Peyer's patch (tissue), 4 donors: ENCODE data around the gene TINAGL1.

Source experiments
- POLR2A ChIP-seq, 2 donors: fragments of 450-650 bp; IDR thresholded peaks; one replicate each; pipeline ENCODE4 v1.5.1; 2017; ENCODE audit warnings: antibody characterized with exemption in 2 of 2, mild to moderate bottlenecking in 2 of 2, moderate library complexity in 2 of 2
- TF ChIP-seq, protein P1 (sequence below), 6 experiments: fragments of 450-650 bp in 4 of 6; fragments of 200-600 bp in 2 of 6; sonication (generic) in 1 of 6; IDR thresholded peaks; one replicate each; pipeline ENCODE4 v1.5.1; 2017 to 2019; ENCODE audit warnings: antibody characterized with exemption in 6 of 6, mild to moderate bottlenecking in 3 of 6, moderate library complexity in 1 of 6

DNA sequence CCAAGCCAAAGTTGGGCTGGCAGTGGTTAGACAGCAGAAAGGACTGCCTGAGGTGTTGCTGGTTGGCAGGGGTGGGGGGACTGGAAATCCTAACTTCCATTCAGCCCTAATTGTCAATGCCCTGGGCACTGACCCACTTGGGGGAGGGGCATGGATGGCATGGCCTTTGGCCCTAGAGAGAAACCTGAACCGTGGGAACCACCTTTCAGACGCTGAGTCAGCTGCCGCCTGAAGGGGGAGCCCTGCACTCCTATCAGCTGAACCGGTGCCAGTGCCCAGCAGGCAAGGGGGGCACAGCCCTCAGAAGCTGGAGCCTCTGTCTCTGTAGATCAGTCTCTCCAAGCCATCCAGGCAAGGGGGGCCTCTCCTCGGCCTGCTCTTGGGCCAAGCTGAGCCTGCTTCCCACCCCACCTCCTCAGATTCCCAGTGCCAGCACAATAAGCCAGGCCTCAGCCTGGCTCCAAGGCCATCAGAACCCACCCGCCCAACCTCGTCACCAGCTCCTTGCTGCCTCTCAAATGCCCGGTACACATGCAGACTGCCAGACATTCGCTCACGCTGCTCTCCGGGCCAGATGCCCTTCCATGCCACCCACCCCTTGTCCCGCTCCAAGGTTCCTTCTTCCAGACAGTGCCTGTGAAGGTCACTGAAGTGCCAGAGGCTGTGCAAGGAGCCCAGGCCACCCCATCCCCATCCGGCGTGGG lies 11.6 kb downstream of the TINAGL1 start:
- TF ChIP-seq, protein P1, sequence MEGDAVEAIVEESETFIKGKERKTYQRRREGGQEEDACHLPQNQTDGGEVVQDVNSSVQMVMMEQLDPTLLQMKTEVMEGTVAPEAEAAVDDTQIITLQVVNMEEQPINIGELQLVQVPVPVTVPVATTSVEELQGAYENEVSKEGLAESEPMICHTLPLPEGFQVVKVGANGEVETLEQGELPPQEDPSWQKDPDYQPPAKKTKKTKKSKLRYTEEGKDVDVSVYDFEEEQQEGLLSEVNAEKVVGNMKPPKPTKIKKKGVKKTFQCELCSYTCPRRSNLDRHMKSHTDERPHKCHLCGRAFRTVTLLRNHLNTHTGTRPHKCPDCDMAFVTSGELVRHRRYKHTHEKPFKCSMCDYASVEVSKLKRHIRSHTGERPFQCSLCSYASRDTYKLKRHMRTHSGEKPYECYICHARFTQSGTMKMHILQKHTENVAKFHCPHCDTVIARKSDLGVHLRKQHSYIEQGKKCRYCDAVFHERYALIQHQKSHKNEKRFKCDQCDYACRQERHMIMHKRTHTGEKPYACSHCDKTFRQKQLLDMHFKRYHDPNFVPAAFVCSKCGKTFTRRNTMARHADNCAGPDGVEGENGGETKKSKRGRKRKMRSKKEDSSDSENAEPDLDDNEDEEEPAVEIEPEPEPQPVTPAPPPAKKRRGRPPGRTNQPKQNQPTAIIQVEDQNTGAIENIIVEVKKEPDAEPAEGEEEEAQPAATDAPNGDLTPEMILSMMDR (IDR thresholded peaks at IDR 0.05): peak in 4 of 6 experiments; percentile 52 to 65 (median 62)
- TF ChIP-seq POLR2A (IDR thresholded peaks at IDR 0.05): no peak
